ENCODE results near the gene PASK.

GRCh38 chr2:241133436-241133820, 15.8 kb downstream of the PASK start:
- TF ChIP-seq POLR2AphosphoS5 (IDR thresholded peaks at IDR 0.05; ENCODE audit: borderline replicate concordance, low read depth, low read length) (no peak), EZH2 (IDR thresholded peaks at IDR 0.05) (no peak)
